Heart left ventricle (tissue), 13 donors: ENCODE data around the gene HS1BP3.

Experiments used
- POLR2A ChIP-seq, 2 donors: fragments of 450-650 bp; IDR thresholded peaks; one replicate each; pipeline ENCODE4 v1.6.1; 2017; ENCODE audit warnings: antibody characterized with exemption in 2 of 2, mild to moderate bottlenecking in 2 of 2, moderate library complexity in 2 of 2
- TF ChIP-seq, protein P1 (sequence below), 12 donors: fragments of 200-600 bp; sonication (generic) in 4 of 12; IDR thresholded peaks; one replicate each; pipeline versions ENCODE4 v1.5.0 to v1.8.0; 2018 to 2022; ENCODE audit warnings: antibody characterized with exemption in 12 of 12, mild to moderate bottlenecking in 5 of 12
- donor health status: ischemic (EF 13 %, LVEDD 7.1; RV severe dilation, severe dysfunction).
- donor health status: DM: no; HTN: yes; CAD: no.
- donor health status: DM: no; HTN: no; CAD: no.
- donor health status: ischemic (EF 25% LVEDD 6.9; RV normal size, moderate dysfunction).
- donor health status: ischemic (EF 25% LVEDD 5.7; RV mildly dilated, moderate dysfunction).
- donor health status: ischemic (EF 35%, LVEDD 5.7; RV mildly dilated, moderate dysfunction).
- donor health status: nonischemic (EF 11% LVEDD 7.7; RV severe dilation, severe dysfunction).
- donor health status: DM: yes; HTN: yes; CAD: no.
- donor health status: PGD.
- donor health status: ischemic (EF 29% LVEDD 5.4; RV normal size, mild dysfunction).
- donor health status: nonischemic (EF 23%, LVEDD 6.1; RV moderate dilation, normal function).

DNA sequence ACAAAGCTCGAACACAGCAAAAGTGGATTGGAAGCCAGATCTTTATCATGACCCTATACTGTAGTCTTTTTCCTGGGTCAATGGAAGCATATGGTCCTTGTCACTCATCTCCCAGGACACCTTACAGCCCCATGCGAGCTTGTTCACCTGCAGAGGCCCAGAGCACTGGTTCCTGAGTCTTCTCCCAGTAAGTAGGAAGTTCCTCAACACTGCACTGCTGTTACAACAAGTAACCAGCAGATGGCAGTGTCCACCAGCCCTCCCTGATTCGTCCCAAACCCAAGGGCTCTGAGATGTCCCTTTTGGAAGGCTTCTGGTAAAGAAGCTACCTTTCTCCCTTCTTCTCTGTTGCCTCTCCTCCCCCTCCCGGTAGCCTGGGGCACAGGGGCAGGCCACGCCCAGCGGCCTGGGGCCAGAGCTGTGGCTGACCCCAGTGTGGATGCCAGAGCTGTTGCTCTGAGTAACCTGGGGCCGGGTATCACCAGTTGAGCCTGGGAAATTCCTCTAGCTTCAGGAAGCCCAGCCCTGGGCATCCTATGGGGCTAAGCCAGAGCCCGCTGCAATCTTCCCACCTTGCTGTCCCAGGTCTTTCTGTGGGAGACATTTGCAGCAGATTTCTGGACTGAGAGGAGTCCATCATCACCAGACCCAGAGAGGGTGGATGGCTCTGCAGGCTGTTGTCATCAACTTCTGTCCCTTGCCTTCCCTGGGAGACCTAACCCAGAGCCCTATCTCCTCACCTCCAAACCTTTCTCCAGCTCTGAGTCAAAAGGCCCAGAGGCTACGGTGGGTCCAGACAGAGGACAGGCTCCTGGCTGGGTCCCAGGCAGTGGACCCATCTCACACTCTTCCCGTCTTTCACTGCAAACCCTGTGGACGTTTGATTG, 10.8 kb upstream of the HS1BP3 start:
- TF ChIP-seq, protein P1, sequence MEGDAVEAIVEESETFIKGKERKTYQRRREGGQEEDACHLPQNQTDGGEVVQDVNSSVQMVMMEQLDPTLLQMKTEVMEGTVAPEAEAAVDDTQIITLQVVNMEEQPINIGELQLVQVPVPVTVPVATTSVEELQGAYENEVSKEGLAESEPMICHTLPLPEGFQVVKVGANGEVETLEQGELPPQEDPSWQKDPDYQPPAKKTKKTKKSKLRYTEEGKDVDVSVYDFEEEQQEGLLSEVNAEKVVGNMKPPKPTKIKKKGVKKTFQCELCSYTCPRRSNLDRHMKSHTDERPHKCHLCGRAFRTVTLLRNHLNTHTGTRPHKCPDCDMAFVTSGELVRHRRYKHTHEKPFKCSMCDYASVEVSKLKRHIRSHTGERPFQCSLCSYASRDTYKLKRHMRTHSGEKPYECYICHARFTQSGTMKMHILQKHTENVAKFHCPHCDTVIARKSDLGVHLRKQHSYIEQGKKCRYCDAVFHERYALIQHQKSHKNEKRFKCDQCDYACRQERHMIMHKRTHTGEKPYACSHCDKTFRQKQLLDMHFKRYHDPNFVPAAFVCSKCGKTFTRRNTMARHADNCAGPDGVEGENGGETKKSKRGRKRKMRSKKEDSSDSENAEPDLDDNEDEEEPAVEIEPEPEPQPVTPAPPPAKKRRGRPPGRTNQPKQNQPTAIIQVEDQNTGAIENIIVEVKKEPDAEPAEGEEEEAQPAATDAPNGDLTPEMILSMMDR (IDR thresholded peaks at IDR 0.05) = peak; percentile 90 to 99 (median 96)
- TF ChIP-seq POLR2A (IDR thresholded peaks at IDR 0.05) = no peak
